ENCODE data around the gene MYO9B. TPM values are rescaled to one million over a fixed set of nuclear protein-coding genes. Genes with fewer than 3 reads are reported as not detected.

MYO9B gene
- total RNA-seq, 1 experiment from 2014 or later: 79.4 TPM

- BruUV-seq (replicated peaks): no TSS peak
- no peak for ATAC-seq
Observed at GRCh38 chr19:17081672-17082630, 6.4 kb downstream of the MYO9B start.

GRCh38 chr19:17086120-17086519 is 10.5 kb downstream of the MYO9B start:
- ATAC-seq: no peak
- no peak for TF ChIP-seq POLR2AphosphoS5 (IDR thresholded peaks at IDR 0.05; ENCODE audit: low read depth, low read length)
- no peak for TF ChIP-seq TCF7L2 (IDR thresholded peaks at IDR 0.05; ENCODE audit: low read depth, low read length)
- no peak for TF ChIP-seq CTCF (IDR thresholded peaks at IDR 0.05)
- no peak for TF ChIP-seq SIN3A (IDR thresholded peaks at IDR 0.05; ENCODE audit: borderline replicate concordance, insufficient read depth, low read depth, low read length)
- no peak for TF ChIP-seq REST (IDR thresholded peaks at IDR 0.05; ENCODE audit: insufficient read depth in 1 of 2, low read depth in 2 of 2, low read length in 1 of 2)
- ChIA-PET CTCF (no interaction called here), POLR2A (no interaction called here)
- no peaks in the 10 kb centered on the region for H3K36me3 ChIP-seq (ENCODE audit: control insufficient read depth, insufficient read depth, low read length)
- no peak overlapping the region for H3K27ac ChIP-seq (ENCODE audit: low read length)
- H3K4me3 ChIP-seq (ENCODE audit: low read depth in 2 of 2, low read length in 2 of 2): no peak overlapping the region
- no TSS peak for BruUV-seq (replicated peaks)
- peaks cover 8% of the 10 kb centered on the region for H3K4me1 ChIP-seq (ENCODE audit: control insufficient read depth, insufficient read depth, low read length)
- no peak for DNase-seq (ENCODE audit: low read depth, low spot score)
- intact Hi-C loops (cut with micrococcal nuclease; ENCODE audit: unreplicated experiment) (no loop called here), in situ Hi-C loops (cut with HindIII; ENCODE audit: low pct_unique_long_range_greater_than_20kb, low sequenced_read_pairs) (no loop called here)
- no peaks in the 10 kb centered on the region for H3K27me3 ChIP-seq (ENCODE audit: control insufficient read depth, insufficient read depth, low read length)
- H3K9me3 ChIP-seq (ENCODE audit: control insufficient read depth, insufficient read depth, low read depth, low read length): no peaks in the 10 kb centered on the region

More at GRCh38 chr19:17081672-17082630, 6.4 kb downstream of the MYO9B start:
- Histone ChIP-seq H3K36me3 (ENCODE audit: control insufficient read depth, insufficient read depth, low read length) (no peaks in the 10 kb centered on the region), H3K27me3 (ENCODE audit: control insufficient read depth, insufficient read depth, low read length) (no peaks in the 10 kb centered on the region), H3K27ac (ENCODE audit: low read length) (no peak overlapping the region), H3K4me1 (ENCODE audit: control insufficient read depth, insufficient read depth, low read length) (peaks cover 27% of the 10 kb centered on the region), H3K9me3 (ENCODE audit: control insufficient read depth, insufficient read depth, low read depth, low read length) (no peaks in the 10 kb centered on the region), H3K4me3 (ENCODE audit: low read depth in 2 of 2, low read length in 2 of 2) (no peak overlapping the region)
- no peak for TF ChIP-seq REST (IDR thresholded peaks at IDR 0.05; ENCODE audit: insufficient read depth in 1 of 2, low read depth in 2 of 2, low read length in 1 of 2)
- no peak for TF ChIP-seq CTCF (IDR thresholded peaks at IDR 0.05)
- TF ChIP-seq TCF7L2 (IDR thresholded peaks at IDR 0.05; ENCODE audit: low read depth, low read length): no peak
- no peak for TF ChIP-seq SIN3A (IDR thresholded peaks at IDR 0.05; ENCODE audit: borderline replicate concordance, insufficient read depth, low read depth, low read length)
- no peak for TF ChIP-seq POLR2AphosphoS5 (IDR thresholded peaks at IDR 0.05; ENCODE audit: low read depth, low read length)
- in situ Hi-C loops (cut with HindIII; ENCODE audit: low pct_unique_long_range_greater_than_20kb, low sequenced_read_pairs) (no loop called here), intact Hi-C loops (cut with micrococcal nuclease; ENCODE audit: unreplicated experiment) (no loop called here)
- no peak for DNase-seq (ENCODE audit: low read depth, low spot score)
- ChIA-PET CTCF (no interaction called here), POLR2A (no interaction called here)

Data from Panc1 (cell line).